ENCODE measurements around the gene SPOCK1. TPM values are rescaled to one million over a fixed set of nuclear protein-coding genes. Genes with fewer than 3 reads are reported as not detected.
A peak's percentile ranks its signal among the peaks of the same experiment; 100 is the strongest.

SPOCK1 gene
- total RNA-seq, 1 experiment from 2014 or later: 10.9 TPM

GRCh38 chr5:137395011-137395755, 103.9 kb downstream of the SPOCK1 start:
- H3K23me2 ChIP-seq (ENCODE audit: insufficient read length, low read depth, low read length, poor library complexity, severe bottlenecking): no peaks in the 10 kb centered on the region
- H2BK15ac ChIP-seq (ENCODE audit: low read depth, low read length): no peak overlapping the region
- no peaks in the 10 kb centered on the region for H3K27me3 ChIP-seq (ENCODE audit: insufficient read depth, low read length)
- H3T11ph ChIP-seq (ENCODE audit: low read length): no peak overlapping the region
- no peak overlapping the region for H3K27ac ChIP-seq (ENCODE audit: insufficient read length, low read depth, low read length)
- no peaks in the 10 kb centered on the region for H3K36me3 Mint-ChIP-seq (ENCODE audit: insufficient read depth in 1 of 3, low read depth in 3 of 3)
- TF ChIP-seq CTCF (conservative IDR thresholded peaks at IDR 0.05): no peak
- H3K27ac Mint-ChIP-seq: peak overlapping the region in 1 of 3 experiments; percentile 21; a peak in 1 of 7 replicates
- no peak overlapping the region for H3K4me3 Mint-ChIP-seq
- H3K56ac ChIP-seq (ENCODE audit: insufficient read length, low read depth, low read length): no peak overlapping the region
- no peak overlapping the region for H3K14ac ChIP-seq (ENCODE audit: insufficient read depth, low read length)
- H3K23ac ChIP-seq (ENCODE audit: insufficient read length, low read depth, low read length): no peak overlapping the region
- no peaks in the 10 kb centered on the region for H4K20me1 ChIP-seq (ENCODE audit: control insufficient read depth, insufficient read depth, insufficient read length)
- H3K9me3 ChIP-seq (ENCODE audit: control insufficient read depth, low read depth, low read length): no peaks in the 10 kb centered on the region
- H3K9me3 Mint-ChIP-seq: no peaks in the 10 kb centered on the region; a peak in 1 of 5 replicates
- no peaks in the 10 kb centered on the region for H3K79me2 ChIP-seq (ENCODE audit: insufficient read depth, low read length)
- H3K4me2 ChIP-seq (ENCODE audit: insufficient read depth, insufficient read length, low read length): no peak overlapping the region
- no peak overlapping the region for H4K8ac ChIP-seq (replicated peaks; ENCODE audit: insufficient read length, low read depth, low read length)
- H2BK20ac ChIP-seq (ENCODE audit: low read depth, low read length, poor library complexity, severe bottlenecking): no peak overlapping the region
- H3K27me3 Mint-ChIP-seq (ENCODE audit: low read depth): no peaks in the 10 kb centered on the region; the same call in none of the 2 replicates
- no peaks in the 10 kb centered on the region for H3K4me1 ChIP-seq (ENCODE audit: insufficient read depth, low read length)
- no peak overlapping the region for H4K5ac ChIP-seq (ENCODE audit: insufficient read length, low read depth, low read length)
- no peak overlapping the region for H3K9ac ChIP-seq (ENCODE audit: extremely low read depth, insufficient read length, low read length)
- no peak overlapping the region for H4K91ac ChIP-seq (ENCODE audit: insufficient read length, low read depth, low read length)
- H2BK12ac ChIP-seq (ENCODE audit: insufficient read length, low read depth, low read length): no peak overlapping the region
- H3K4me1 Mint-ChIP-seq: no peaks in the 10 kb centered on the region
- no peak for DNase-seq
- WGBS (ENCODE audit: extremely low coverage, insufficient read length, low lambda C conversion rate): no CpG with 5 or more reads among the region's 4 CpGs
- H2AK5ac ChIP-seq (ENCODE audit: insufficient read length, low read length): no peak overlapping the region
- H2AFZ ChIP-seq (ENCODE audit: low read length): no peak overlapping the region
- no peak overlapping the region for H2BK120ac ChIP-seq (ENCODE audit: low read depth, low read length, poor library complexity, severe bottlenecking)
- no peak overlapping the region for H2BK5ac ChIP-seq (ENCODE audit: insufficient read length, low read length)
- no peak overlapping the region for H3K18ac ChIP-seq (ENCODE audit: insufficient read length, low read depth, low read length)
- H3K79me1 ChIP-seq (ENCODE audit: insufficient read depth, low read depth, low read length, poor library complexity, severe bottlenecking): no peaks in the 10 kb centered on the region
- no peak overlapping the region for H3K4ac ChIP-seq (ENCODE audit: low read depth, low read length)

All from H9 (cell line).